ENCODE data around the gene PSME3.

The PSME3 gene

GRCh38 chr17:42792545-42792944 lies 40.7 kb upstream of the PSME3 start:
- DNase-seq (ENCODE audit: low read depth in 2 of 2), result no peak
- no peak overlapping the region for H3K4me3 ChIP-seq (replicated peaks in 1 of 2; ENCODE audit: low read depth in 2 of 2, low read length in 2 of 2)
- TF ChIP-seq, protein P1, sequence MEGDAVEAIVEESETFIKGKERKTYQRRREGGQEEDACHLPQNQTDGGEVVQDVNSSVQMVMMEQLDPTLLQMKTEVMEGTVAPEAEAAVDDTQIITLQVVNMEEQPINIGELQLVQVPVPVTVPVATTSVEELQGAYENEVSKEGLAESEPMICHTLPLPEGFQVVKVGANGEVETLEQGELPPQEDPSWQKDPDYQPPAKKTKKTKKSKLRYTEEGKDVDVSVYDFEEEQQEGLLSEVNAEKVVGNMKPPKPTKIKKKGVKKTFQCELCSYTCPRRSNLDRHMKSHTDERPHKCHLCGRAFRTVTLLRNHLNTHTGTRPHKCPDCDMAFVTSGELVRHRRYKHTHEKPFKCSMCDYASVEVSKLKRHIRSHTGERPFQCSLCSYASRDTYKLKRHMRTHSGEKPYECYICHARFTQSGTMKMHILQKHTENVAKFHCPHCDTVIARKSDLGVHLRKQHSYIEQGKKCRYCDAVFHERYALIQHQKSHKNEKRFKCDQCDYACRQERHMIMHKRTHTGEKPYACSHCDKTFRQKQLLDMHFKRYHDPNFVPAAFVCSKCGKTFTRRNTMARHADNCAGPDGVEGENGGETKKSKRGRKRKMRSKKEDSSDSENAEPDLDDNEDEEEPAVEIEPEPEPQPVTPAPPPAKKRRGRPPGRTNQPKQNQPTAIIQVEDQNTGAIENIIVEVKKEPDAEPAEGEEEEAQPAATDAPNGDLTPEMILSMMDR (IDR thresholded peaks at IDR 0.05; ENCODE audit: low read depth, low read length), result no peak

GRCh38 chr17:42795061-42795460 lies 38.1 kb upstream of the PSME3 start:
- TF ChIP-seq, protein P1 (IDR thresholded peaks at IDR 0.05; ENCODE audit: low read depth, low read length), result no peak
- no peak overlapping the region for H3K4me3 ChIP-seq (replicated peaks in 1 of 2; ENCODE audit: low read depth in 2 of 2, low read length in 2 of 2)
- no peak for DNase-seq (ENCODE audit: low read depth in 2 of 2)

DNA sequence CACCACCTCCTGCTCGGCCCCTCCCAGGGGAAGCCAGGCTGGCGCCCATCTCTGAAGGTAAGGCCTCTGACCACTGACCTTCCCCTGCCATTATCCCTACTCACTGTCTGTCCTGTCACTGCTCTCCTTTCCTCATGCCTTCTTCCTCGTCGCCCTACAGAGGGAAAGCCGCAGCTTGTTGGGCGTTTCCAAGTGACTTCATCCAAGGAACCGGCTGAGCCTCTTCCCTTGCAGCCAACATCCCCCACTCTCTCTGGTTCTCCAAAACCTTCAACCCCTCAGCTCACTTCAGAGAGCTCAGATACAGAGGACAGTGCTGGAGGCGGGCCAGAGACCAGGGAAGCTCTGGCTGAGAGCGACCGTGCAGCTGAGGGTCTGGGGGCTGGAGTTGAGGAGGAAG lies 37.7 kb upstream of the PSME3 start:
- no peak for DNase-seq (ENCODE audit: low read depth in 2 of 2)
- TF ChIP-seq, protein P1 (IDR thresholded peaks at IDR 0.05; ENCODE audit: low read depth, low read length), result no peak
- no peak overlapping the region for H3K4me3 ChIP-seq (replicated peaks in 1 of 2; ENCODE audit: low read depth in 2 of 2, low read length in 2 of 2)

DNA sequence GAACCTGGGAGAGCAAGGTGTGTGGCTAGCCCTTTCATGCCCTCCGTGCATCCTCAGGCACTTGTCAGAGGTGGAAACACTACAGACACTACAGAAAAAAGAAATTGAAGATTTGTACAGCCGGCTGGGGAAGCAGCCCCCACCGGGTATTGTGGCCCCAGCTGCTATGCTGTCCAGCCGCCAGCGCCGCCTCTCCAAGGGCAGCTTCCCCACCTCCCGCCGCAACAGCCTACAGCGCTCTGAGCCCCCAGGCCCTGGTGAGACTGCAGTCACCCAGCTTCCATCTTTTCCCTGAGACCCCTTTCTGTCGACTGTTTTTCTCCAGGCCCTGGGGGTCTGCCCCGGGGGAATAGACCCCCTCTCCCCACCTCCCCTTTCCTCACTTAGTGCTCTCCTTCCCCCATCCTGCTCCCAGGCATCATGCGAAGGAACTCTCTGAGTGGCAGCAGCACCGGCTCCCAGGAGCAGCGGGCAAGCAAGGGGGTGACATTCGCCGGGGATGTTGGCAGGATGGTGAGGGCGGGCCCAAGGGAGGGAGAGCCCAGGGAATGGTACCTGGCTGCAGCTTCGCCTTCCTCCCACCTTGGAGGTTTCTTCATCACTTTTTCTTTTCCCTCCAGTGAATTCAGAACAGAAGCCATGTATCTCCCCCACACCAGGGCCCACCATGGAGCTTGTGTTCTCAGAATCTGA lies 37.0 kb upstream of the PSME3 start:
- no peak for DNase-seq (ENCODE audit: low read depth in 2 of 2)
- TF ChIP-seq, protein P1 (IDR thresholded peaks at IDR 0.05; ENCODE audit: low read depth, low read length), result no peak

GRCh38 chr17:42797067-42798007 lies 35.9 kb upstream of the PSME3 start:
- peak in 1 of 2 donors; percentile 11 for DNase-seq (ENCODE audit: low read depth in 2 of 2)
- TF ChIP-seq, protein P1 (IDR thresholded peaks at IDR 0.05; ENCODE audit: low read depth, low read length), result no peak
- peak overlapping the region; percentile 88 to 93 for H3K4me3 ChIP-seq (replicated peaks in 1 of 2; ENCODE audit: low read depth in 2 of 2, low read length in 2 of 2)

More for the DNA sequence above, 37.0 kb upstream of the PSME3 start:
- H3K4me3 ChIP-seq (replicated peaks in 1 of 2; ENCODE audit: low read depth in 2 of 2, low read length in 2 of 2), result no peak overlapping the region

GRCh38 chr17:42798011-42798382 lies 35.2 kb upstream of the PSME3 start:
- TF ChIP-seq, protein P1 (IDR thresholded peaks at IDR 0.05; ENCODE audit: low read depth, low read length), result no peak
- peak in 1 of 2 donors; percentile 10 for DNase-seq (ENCODE audit: low read depth in 2 of 2)
- H3K4me3 ChIP-seq (replicated peaks in 1 of 2; ENCODE audit: low read depth in 2 of 2, low read length in 2 of 2), result peak overlapping the region; percentile 88 to 93
